HFF-Myc (cell line): Measurements from ENCODE around the gene TMEM115.

Source experiments
- DNase-seq: peaks from one replicate; pipeline ENCODE4 v3.0.0-alpha.2; 2011; ENCODE audit warnings: low read depth; ENCODE audit errors: extremely low read depth
- H3K4me3 ChIP-seq: replicated peaks from 2 replicates; pipeline ENCODE4 v1.5.1; 2011; ENCODE audit warnings: low read depth, mild to moderate bottlenecking, control low read depth, low read length
- CTCF ChIP-seq: IDR thresholded peaks from 2 replicates; pipeline ENCODE4 v1.5.1; 2012; ENCODE audit warnings: mild to moderate bottlenecking, low read depth, low read length, control low read depth; ENCODE audit errors: missing control alignments

TMEM115 gene

DNA sequence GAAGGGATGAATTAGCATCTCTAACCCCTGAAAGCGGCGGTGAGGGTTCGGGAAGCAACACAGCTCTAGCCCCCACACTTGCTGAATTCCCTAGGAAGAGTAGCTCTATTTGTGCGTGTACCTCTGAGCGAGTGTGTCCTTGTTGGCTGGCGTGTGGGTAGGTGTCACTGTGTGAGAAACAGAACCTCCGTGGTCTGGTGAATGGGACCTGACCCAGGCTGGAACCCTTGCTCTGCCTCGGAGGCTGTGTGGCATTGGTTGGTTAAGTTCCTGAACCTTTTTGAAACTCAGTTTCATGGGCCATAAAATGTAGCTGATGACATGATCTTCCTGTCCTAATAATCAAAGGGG, 414 bp upstream of the TMEM115 start:
- H3K4me3 ChIP-seq = peak overlapping the region; percentile 85
- TF ChIP-seq CTCF = no peak
- DNase-seq = no peak

DNA sequence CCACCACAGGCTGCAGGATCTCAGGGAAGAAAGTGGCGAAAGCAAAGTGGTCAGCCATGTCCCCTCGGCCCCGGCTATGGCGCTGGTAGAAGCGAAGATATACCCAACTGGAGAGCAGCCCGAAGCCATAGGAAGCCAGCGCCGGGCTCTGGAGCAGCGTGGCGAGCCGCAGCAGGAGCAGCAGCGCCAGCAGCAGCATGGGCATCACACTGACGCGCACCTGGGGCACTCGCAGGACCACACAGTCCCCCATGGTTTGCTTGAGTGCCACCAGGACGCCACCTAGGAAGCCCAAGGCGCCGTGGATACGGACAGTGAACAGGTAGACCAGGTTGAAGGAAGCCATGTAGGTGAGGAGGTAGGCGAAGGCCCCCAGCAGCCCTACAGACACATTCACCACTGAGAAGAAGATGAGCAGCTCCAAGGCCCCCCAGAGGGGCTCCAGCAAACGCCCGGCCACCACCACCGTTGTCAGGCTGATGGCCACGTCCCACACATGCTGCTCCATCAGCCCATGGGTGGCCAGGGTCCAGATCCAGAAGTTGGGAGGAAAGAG, 888 bp downstream of the TMEM115 start:
- TF ChIP-seq CTCF = no peak
- H3K4me3 ChIP-seq = peak overlapping the region; percentile 85
- no peak for DNase-seq

DNA sequence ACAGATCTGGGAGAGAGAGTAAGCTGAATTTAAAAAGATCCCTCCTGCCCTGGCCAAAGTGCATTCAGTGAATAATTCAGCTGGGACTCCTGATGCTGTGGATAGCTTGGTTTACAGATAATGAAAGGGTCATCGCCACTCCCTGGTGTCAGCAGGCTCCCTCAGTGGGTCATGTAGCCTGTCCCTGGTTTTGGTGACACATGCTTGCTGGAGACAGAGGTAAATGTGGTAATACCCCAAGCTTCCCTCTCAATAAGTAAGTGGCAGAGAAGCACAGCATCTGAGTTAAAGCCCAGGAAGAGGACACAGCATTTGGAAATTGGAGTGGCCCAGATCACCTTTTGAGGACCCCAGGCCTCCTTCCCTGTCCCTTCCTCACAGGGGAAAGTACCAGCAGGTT, 1.8 kb downstream of the TMEM115 start:
- DNase-seq = no peak
- H3K4me3 ChIP-seq = peak overlapping the region; percentile 85
- TF ChIP-seq CTCF = no peak

GRCh38 chr3:50356553-50356952, 2.8 kb downstream of the TMEM115 start:
- TF ChIP-seq CTCF = no peak
- H3K4me3 ChIP-seq = peak overlapping the region; percentile 85
- no peak for DNase-seq

- peak overlapping the region; percentile 85 for H3K4me3 ChIP-seq
- DNase-seq = no peak
These were observed 3.3 kb downstream of the TMEM115 start for GRCh38 chr3:50355829-50356552.

GRCh38 chr3:50354850-50355249, 4.5 kb downstream of the TMEM115 start:
- TF ChIP-seq CTCF = no peak
- no peak for DNase-seq
- no peak overlapping the region for H3K4me3 ChIP-seq

More at GRCh38 chr3:50355829-50356552, 3.3 kb downstream of the TMEM115 start:
- TF ChIP-seq CTCF = no peak
